ENCODE results near the gene LGALS4.
"Not testable (repeated sequence)": the region's sequence is repeated elsewhere in the genome, so short reads cannot be mapped to it uniquely, and the experiment has no call there.

The LGALS4 gene

DNA sequence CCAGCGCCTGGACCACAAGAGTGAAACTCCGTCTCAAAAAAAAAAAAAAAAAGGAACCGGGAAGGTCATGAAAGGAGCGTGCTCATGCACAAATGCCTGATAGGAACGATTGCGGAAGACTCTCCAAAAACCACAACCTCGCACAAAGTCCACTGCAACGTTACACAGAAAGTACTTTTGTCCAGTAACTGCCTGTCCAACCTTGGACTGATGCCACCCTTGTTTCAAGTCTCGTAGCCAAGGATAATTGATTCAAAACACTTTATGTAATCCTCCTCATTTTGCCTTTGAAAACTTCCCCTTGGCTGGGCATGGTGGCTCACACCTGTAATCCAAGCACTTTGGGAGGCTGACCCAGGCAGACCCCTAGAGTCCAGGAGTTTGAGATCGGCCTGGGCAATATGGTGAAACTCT is 53.1 kb downstream of the LGALS4 start:
- TF ChIP-seq RARB (CRISPR knock-in tag; IDR thresholded peaks at IDR 0.05) (no peak), ZNF70 (CRISPR knock-in tag; IDR thresholded peaks at IDR 0.05) (no peak), PPARA (CRISPR knock-in tag; IDR thresholded peaks at IDR 0.05; ENCODE audit: borderline replicate concordance) (no peak), TCF4 (CRISPR knock-in tag; IDR thresholded peaks at IDR 0.05; ENCODE audit: borderline replicate concordance) (no peak), ZNF565 (CRISPR knock-in tag; conservative IDR thresholded peaks at IDR 0.05; ENCODE audit: low read depth) (no peak), ZFP3 (CRISPR knock-in tag; IDR thresholded peaks at IDR 0.05) (no peak), ESRRG (CRISPR knock-in tag; IDR thresholded peaks at IDR 0.05) (no peak), CSDC2 (CRISPR knock-in tag; IDR thresholded peaks at IDR 0.05) (no peak), CSRNP3 (CRISPR knock-in tag; IDR thresholded peaks at IDR 0.05) (no peak), TOX (CRISPR knock-in tag; IDR thresholded peaks at IDR 0.05; ENCODE audit: borderline replicate concordance) (no peak), TSHZ2 (CRISPR knock-in tag; IDR thresholded peaks at IDR 0.05) (no peak), ISL1 (CRISPR knock-in tag; IDR thresholded peaks at IDR 0.05) (no peak), OSR1 (CRISPR knock-in tag; IDR thresholded peaks at IDR 0.05) (no peak), CREB5 (CRISPR knock-in tag; IDR thresholded peaks at IDR 0.05; ENCODE audit: low read depth) (no peak), ZNF8 (CRISPR knock-in tag; IDR thresholded peaks at IDR 0.05) (no peak)
- TF ChIP-seq, protein P1, sequence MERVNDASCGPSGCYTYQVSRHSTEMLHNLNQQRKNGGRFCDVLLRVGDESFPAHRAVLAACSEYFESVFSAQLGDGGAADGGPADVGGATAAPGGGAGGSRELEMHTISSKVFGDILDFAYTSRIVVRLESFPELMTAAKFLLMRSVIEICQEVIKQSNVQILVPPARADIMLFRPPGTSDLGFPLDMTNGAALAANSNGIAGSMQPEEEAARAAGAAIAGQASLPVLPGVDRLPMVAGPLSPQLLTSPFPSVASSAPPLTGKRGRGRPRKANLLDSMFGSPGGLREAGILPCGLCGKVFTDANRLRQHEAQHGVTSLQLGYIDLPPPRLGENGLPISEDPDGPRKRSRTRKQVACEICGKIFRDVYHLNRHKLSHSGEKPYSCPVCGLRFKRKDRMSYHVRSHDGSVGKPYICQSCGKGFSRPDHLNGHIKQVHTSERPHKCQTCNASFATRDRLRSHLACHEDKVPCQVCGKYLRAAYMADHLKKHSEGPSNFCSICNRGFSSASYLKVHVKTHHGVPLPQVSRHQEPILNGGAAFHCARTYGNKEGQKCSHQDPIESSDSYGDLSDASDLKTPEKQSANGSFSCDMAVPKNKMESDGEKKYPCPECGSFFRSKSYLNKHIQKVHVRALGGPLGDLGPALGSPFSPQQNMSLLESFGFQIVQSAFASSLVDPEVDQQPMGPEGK (CRISPR knock-in tag; IDR thresholded peaks at IDR 0.05; ENCODE audit: borderline replicate concordance) = no peak
- TF ChIP-seq, protein P2, sequence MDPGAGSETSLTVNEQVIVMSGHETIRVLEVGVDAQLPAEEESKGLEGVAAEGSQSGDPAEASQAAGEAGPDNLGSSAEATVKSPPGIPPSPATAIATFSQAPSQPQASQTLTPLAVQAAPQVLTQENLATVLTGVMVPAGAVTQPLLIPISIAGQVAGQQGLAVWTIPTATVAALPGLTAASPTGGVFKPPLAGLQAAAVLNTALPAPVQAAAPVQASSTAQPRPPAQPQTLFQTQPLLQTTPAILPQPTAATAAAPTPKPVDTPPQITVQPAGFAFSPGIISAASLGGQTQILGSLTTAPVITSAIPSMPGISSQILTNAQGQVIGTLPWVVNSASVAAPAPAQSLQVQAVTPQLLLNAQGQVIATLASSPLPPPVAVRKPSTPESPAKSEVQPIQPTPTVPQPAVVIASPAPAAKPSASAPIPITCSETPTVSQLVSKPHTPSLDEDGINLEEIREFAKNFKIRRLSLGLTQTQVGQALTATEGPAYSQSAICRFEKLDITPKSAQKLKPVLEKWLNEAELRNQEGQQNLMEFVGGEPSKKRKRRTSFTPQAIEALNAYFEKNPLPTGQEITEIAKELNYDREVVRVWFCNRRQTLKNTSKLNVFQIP (CRISPR knock-in tag; IDR thresholded peaks at IDR 0.05; ENCODE audit: borderline replicate concordance, low read depth) = no peak
- ATAC-seq = no peak

- not testable (repeated sequence) for ATAC-seq
These were observed 58.5 kb downstream of the LGALS4 start for GRCh38 chr19:38754196-38754595.

GRCh38 chr19:38753783-38754182 is 59.0 kb downstream of the LGALS4 start:
- ATAC-seq = not testable (repeated sequence)

Measured in SK-N-SH treated with all-trans-retinoic acid at 6 μM for 48 hours (cell line).